Loucy (cell line): ENCODE results near the gene GRM7.

Experiments used
- H2AFZ ChIP-seq: fragments of 200-600 bp; sonication (generic); 2 replicates; pipeline ENCODE4 v1.6.0; 2016; ENCODE audit warnings: antibody characterized with exemption, mild to moderate bottlenecking, low read length, moderate library complexity
- H3F3A ChIP-seq: fragments of 200-600 bp; 2 replicates; pipeline ENCODE4 v1.6.0; 2016; ENCODE audit warnings: antibody characterized with exemption, low read depth, mild to moderate bottlenecking
- H3K27me3 ChIP-seq: fragments of 200-600 bp; sonication (generic); 2 replicates; pipeline ENCODE4 v1.6.1; 2014; ENCODE audit warnings: low read length, mild to moderate bottlenecking; ENCODE audit not compliant: insufficient read depth, poor library complexity, severe bottlenecking
- H3K36me3 ChIP-seq: fragments of 200-600 bp; sonication (generic); 2 replicates; pipeline ENCODE4 v1.6.1; 2016; ENCODE audit warnings: low read length; ENCODE audit not compliant: insufficient read depth
- H3K4me1 ChIP-seq: fragments of 200-600 bp; sonication (generic); 2 replicates; pipeline ENCODE4 v1.5.1; 2014; ENCODE audit warnings: low read length, mild to moderate bottlenecking; ENCODE audit not compliant: insufficient read depth, poor library complexity, severe bottlenecking
- H3K4me2 ChIP-seq: fragments of 200-600 bp; sonication (generic); 2 replicates; pipeline ENCODE4 v1.6.0; 2014; ENCODE audit warnings: antibody characterized with exemption, low read length, low read depth, mild to moderate bottlenecking; ENCODE audit not compliant: poor library complexity, severe bottlenecking
- H3K4me3 ChIP-seq: fragments of 200-600 bp; sonication (generic); 2 replicates; pipeline ENCODE4 v1.5.1; 2014; ENCODE audit warnings: low read length, mild to moderate bottlenecking, mixed read lengths; ENCODE audit not compliant: poor library complexity, severe bottlenecking
- H3K79me2 ChIP-seq: fragments of 200-600 bp; sonication (generic); 2 replicates; pipeline ENCODE4 v1.6.1; 2014; ENCODE audit warnings: low read length; ENCODE audit not compliant: insufficient read depth
- H3K9ac ChIP-seq: fragments of 200-600 bp; sonication (generic); 2 replicates; pipeline ENCODE4 v1.6.0; 2014; ENCODE audit warnings: mild to moderate bottlenecking, low read depth, low read length, moderate library complexity; ENCODE audit not compliant: poor library complexity, severe bottlenecking
- H3K9me2 ChIP-seq: fragments of 200-600 bp; sonication (generic); replicated peaks from 2 replicates; pipeline ENCODE4 v1.6.1; 2016; ENCODE audit warnings: low read depth, low read length, mixed read lengths
- H3K9me3 ChIP-seq: fragments of 200-600 bp; sonication (generic); 2 replicates; pipeline ENCODE4 v1.6.1; 2014; ENCODE audit warnings: mild to moderate bottlenecking, antibody characterized with exemption, low read length, low read depth; ENCODE audit not compliant: insufficient read depth
- H4K20me1 ChIP-seq: fragments of 200-600 bp; sonication (generic); 2 replicates; pipeline ENCODE4 v1.6.0; 2014; ENCODE audit warnings: antibody characterized with exemption, low read length, mild to moderate bottlenecking; ENCODE audit not compliant: insufficient read depth, poor library complexity, severe bottlenecking
- EZH2phosphoT487 ChIP-seq: fragments of 200-600 bp; IDR thresholded peaks from 2 replicates; pipeline ENCODE4 v1.6.1; 2018; ENCODE audit warnings: antibody characterized with exemption, mild to moderate bottlenecking, moderate library complexity, borderline replicate concordance
- TF ChIP-seq, protein P1 (sequence below): fragments of 200-600 bp; sonication (generic); conservative IDR thresholded peaks from 2 replicates; pipeline ENCODE4 v1.5.1; 2014; ENCODE audit warnings: mild to moderate bottlenecking, antibody characterized with exemption, low read length

The GRM7 gene

DNA sequence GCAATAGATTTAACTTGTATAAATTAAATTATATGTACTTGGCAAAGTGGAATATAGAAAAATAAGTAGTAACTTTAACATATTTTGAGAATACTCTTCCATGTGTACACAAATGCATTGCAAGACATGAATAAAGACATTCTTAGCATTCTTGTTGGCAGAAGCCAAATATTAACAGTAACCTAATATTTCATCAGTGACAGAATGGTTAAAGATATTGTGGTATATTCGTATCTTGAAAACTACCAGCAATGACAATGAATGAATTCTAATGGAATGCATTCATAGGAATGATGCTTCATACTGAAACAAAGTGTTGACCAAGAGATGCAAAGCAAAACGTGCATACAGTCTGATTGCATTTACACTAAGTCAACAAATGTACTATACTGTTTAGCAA, 524.7 kb downstream of the GRM7 start:
- TF ChIP-seq EZH2phosphoT487, result no peak
- TF ChIP-seq, protein P1, sequence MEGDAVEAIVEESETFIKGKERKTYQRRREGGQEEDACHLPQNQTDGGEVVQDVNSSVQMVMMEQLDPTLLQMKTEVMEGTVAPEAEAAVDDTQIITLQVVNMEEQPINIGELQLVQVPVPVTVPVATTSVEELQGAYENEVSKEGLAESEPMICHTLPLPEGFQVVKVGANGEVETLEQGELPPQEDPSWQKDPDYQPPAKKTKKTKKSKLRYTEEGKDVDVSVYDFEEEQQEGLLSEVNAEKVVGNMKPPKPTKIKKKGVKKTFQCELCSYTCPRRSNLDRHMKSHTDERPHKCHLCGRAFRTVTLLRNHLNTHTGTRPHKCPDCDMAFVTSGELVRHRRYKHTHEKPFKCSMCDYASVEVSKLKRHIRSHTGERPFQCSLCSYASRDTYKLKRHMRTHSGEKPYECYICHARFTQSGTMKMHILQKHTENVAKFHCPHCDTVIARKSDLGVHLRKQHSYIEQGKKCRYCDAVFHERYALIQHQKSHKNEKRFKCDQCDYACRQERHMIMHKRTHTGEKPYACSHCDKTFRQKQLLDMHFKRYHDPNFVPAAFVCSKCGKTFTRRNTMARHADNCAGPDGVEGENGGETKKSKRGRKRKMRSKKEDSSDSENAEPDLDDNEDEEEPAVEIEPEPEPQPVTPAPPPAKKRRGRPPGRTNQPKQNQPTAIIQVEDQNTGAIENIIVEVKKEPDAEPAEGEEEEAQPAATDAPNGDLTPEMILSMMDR, result no peak
- Histone ChIP-seq H4K20me1 (no peaks in the 10 kb centered on the region), H3K27me3 (no peaks in the 10 kb centered on the region), H3K4me3 (no peak overlapping the region), H2AFZ (no peak overlapping the region), H3K9me2 (no peaks in the 10 kb centered on the region), H3K79me2 (no peaks in the 10 kb centered on the region), H3K9me3 (no peaks in the 10 kb centered on the region), H3K4me2 (no peak overlapping the region), H3K9ac (no peak overlapping the region), H3F3A (no peaks in the 10 kb centered on the region), H3K4me1 (no peaks in the 10 kb centered on the region), H3K36me3 (no peaks in the 10 kb centered on the region)

DNA sequence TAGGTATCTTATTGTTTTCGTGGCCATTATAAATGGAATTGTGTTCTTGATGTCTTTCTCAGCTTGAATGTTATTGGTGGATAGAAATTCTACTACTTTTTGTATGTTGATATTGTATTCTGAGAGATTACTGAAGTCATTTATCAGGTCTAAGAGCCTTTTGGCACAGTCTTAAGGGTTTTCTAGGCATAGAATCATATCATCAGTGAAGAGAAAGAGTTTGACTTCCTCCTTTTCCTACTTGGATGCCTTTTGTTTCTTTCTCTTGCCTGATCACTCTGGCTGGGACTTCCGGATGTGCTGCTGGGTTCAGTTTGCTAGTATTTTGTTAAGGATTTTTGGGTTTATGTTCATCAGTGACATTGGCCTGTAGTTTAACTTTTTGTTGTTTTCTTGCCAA, 527.1 kb downstream of the GRM7 start:
- H3K9ac ChIP-seq, result no peak overlapping the region
- TF ChIP-seq EZH2phosphoT487, result no peak
- TF ChIP-seq, protein P1, result no peak
- H3K27me3 ChIP-seq, result no peaks in the 10 kb centered on the region
- H3K9me2 ChIP-seq, result no peaks in the 10 kb centered on the region
- no peak overlapping the region for H3K4me2 ChIP-seq
- H3K9me3 ChIP-seq, result no peaks in the 10 kb centered on the region
- H3K36me3 ChIP-seq, result no peaks in the 10 kb centered on the region
- no peak overlapping the region for H2AFZ ChIP-seq
- no peaks in the 10 kb centered on the region for H3K79me2 ChIP-seq
- no peaks in the 10 kb centered on the region for H4K20me1 ChIP-seq
- H3F3A ChIP-seq, result no peaks in the 10 kb centered on the region
- no peaks in the 10 kb centered on the region for H3K4me1 ChIP-seq
- H3K4me3 ChIP-seq, result no peak overlapping the region

DNA sequence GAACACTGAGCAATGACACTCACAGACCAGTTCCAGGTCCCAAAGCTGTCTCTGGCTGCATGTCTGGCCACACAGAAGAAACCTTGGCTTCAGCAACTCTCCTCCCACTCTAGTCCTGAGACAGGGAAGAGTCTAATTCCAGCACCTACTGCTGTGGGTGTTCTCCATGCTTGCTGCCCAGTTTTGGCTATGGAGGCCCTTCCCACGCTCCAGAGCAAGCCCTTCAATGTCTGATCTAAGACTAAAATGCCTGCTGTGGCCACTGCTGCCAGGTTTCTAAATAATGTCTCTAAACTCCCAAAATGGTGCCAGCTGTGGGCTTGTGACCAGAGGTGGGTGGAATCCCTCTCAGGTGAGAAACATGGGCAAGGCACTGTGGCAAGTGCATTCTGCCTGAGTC, 531.3 kb downstream of the GRM7 start:
- H3K36me3 ChIP-seq, result no peaks in the 10 kb centered on the region
- no peak overlapping the region for H2AFZ ChIP-seq
- TF ChIP-seq, protein P1, result no peak
- TF ChIP-seq EZH2phosphoT487, result no peak
- no peaks in the 10 kb centered on the region for H4K20me1 ChIP-seq
- no peaks in the 10 kb centered on the region for H3K4me1 ChIP-seq
- H3F3A ChIP-seq, result no peaks in the 10 kb centered on the region
- H3K9ac ChIP-seq, result no peak overlapping the region
- no peaks in the 10 kb centered on the region for H3K79me2 ChIP-seq
- H3K4me2 ChIP-seq, result no peak overlapping the region
- H3K9me2 ChIP-seq, result no peaks in the 10 kb centered on the region
- H3K4me3 ChIP-seq, result no peak overlapping the region
- H3K9me3 ChIP-seq, result no peaks in the 10 kb centered on the region
- no peaks in the 10 kb centered on the region for H3K27me3 ChIP-seq
